Omental fat pad (tissue), 4 donors: ENCODE data around the gene MAML3. TPM values are rescaled to one million over a fixed set of nuclear protein-coding genes. Genes with fewer than 3 reads are reported as not detected.
A peak's percentile ranks its signal among the peaks of the same experiment; 100 is the strongest.

Experiments used
- ATAC-seq: fragments of 150-250 bp; one replicate; pipeline ENCODE4 v1.9.1; 2016; ENCODE audit warnings: mild to moderate bottlenecking, moderate library complexity; ENCODE audit not compliant: low FRiP score
- DNase-seq: peaks from one replicate; pipeline ENCODE4 v3.0.0-alpha.2; 2019; ENCODE audit warnings: low spot score
- total RNA-seq, 4 donors: library from RNA; depleted of rRNA; stranded (reverse); fragments of >200 nt; gene quantifications; one replicate each; pipeline ENCODE4 v1.1.0, GENCODE V29; 2016
- TF ChIP-seq, protein P1 (sequence below), 3 donors: fragments of 450-650 bp; IDR thresholded peaks; one replicate each; pipeline ENCODE4 v1.5.1; 2016 to 2017; ENCODE audit warnings: antibody characterized with exemption in 3 of 3, mild to moderate bottlenecking in 3 of 3, moderate library complexity in 2 of 3

The MAML3 gene
- total RNA-seq, 4 donors from 2014 or later = 4.8 to 12.8 (median 11.7) TPM

DNA sequence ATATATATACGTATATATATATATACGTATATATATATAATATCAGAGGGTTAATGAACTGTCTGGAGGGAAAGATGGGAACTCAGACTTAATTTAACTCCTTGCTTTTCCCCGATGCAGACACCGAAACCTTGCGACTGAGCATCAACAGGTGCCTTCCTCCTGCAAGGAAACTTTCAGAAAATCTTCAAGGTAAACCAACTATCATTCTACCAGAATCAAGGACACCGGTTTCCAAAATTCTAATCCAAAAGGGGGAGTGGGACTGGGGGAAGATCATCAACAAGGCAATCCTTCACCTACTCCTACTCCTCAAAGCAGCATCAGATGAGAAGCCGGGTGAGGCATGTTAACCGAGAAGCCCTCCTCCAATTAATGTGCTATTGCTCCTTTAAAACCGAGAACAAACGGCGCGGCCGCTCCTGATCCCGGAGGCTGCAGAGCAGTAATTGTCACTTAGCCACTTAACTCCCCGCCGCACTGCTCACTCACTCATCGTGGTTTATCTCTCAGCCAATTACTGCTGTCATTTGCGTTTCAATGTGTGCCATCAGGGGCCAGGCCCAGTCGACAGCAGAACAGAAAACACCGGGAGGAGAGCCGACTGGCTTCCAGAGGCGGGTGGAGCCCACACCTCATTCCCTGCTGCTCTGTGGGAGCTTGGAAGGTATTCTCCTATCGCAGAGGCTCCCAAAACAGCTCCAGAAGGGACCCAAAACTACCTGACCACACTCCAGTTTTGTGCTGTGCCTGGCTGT, 61.7 kb downstream of the MAML3 start:
- TF ChIP-seq, protein P1, sequence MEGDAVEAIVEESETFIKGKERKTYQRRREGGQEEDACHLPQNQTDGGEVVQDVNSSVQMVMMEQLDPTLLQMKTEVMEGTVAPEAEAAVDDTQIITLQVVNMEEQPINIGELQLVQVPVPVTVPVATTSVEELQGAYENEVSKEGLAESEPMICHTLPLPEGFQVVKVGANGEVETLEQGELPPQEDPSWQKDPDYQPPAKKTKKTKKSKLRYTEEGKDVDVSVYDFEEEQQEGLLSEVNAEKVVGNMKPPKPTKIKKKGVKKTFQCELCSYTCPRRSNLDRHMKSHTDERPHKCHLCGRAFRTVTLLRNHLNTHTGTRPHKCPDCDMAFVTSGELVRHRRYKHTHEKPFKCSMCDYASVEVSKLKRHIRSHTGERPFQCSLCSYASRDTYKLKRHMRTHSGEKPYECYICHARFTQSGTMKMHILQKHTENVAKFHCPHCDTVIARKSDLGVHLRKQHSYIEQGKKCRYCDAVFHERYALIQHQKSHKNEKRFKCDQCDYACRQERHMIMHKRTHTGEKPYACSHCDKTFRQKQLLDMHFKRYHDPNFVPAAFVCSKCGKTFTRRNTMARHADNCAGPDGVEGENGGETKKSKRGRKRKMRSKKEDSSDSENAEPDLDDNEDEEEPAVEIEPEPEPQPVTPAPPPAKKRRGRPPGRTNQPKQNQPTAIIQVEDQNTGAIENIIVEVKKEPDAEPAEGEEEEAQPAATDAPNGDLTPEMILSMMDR (IDR thresholded peaks at IDR 0.05) = no peak
- no peak for DNase-seq
- peak; percentile 8 for ATAC-seq

DNA sequence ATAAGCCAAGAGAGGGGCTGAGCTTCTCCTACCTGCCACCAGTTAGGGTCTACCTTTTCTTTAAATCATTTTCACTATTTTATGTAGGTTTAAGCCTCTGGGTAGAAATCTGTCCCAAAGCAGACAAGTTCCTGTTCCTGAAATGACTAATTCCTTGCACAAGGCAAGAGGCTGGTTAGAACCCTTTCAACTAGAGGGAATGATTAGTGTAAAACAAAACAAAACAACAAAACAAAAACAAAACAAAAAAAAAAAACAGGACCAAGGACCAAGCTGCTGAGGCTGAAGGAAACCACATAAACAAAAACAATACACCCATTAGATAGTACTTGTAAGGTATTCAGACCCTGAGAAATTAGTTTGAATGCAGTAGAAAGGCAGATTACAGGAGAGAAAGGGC, 62.7 kb downstream of the MAML3 start:
- no peak for ATAC-seq
- TF ChIP-seq, protein P1 (IDR thresholded peaks at IDR 0.05) = no peak
- no peak for DNase-seq

DNA sequence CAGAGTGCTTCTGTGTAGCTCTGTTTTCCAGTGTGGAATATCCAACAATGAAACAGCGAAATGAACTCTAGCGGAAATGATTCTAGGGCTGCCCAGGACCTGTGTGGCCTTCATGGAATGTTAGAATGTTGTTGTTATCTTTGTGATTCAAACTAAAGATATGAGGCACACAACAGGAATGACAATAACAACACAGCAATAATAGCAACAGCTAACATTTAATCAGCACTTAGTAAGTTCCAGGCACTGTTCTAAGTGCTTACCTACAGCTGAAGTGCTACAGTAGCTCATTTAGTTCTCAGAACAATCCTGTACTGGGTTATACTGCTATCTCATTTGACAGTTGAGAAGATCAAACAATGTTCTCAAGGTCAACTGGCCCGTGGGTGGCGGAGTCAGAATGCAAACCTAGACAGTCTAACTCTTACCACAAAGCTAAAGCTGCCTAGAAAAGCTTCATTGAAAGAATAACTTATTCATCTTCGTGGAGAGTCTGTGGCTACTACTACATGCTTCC, 63.7 kb downstream of the MAML3 start:
- ATAC-seq = no peak
- DNase-seq = no peak
- TF ChIP-seq, protein P1 (IDR thresholded peaks at IDR 0.05) = no peak

DNA sequence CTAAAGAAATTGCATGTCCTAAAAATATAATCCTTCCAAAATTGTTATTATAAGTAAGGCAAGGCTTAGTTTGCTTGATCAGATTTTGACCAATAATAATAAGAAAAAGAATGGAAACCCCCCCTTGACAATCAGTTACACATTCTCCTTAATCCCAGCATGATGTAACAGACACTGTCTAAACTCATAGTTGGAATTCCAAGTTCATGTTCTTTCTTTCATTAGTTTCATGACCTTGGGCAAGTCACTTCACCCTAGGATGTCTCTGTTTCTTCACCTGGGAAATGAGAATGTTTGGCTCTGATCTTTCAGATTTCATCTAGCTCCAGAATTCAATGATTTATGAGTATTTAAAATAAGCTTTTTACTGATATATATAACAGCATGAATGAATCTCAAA, 64.8 kb downstream of the MAML3 start:
- no peak for ATAC-seq
- DNase-seq = no peak
- TF ChIP-seq, protein P1 (IDR thresholded peaks at IDR 0.05) = no peak

DNA sequence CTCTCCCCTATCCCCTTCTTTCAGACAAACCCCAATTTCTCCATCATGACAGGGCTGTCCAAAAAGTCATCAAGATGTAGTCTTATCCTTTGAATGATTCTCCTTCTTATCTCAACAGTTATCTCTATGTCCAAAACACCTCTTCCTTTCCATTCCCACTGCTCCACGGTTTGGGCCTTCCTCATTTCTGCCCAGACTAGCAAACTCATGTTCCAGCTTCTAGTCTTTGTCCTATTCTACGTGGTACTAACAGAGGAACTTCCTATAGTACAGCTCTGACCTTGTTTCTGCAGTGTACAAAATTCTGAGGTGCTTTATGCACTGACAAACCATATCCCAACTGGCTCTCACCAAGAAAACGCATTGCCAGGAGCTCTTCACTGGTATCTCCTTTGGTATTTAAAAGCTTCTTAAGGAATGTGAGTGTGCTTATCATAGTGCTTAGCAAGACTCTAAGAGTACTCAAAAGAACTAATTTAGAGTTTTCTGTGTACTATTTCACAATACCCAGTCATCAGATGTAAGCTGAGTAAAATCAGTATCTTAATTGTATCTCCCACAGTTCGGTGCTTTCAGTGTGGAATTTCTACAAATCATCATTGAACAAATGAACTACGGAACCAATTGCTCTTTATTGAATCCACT, 65.5 kb downstream of the MAML3 start:
- TF ChIP-seq, protein P1 (IDR thresholded peaks at IDR 0.05) = no peak
- ATAC-seq = peak; percentile 72
- no peak for DNase-seq

DNA sequence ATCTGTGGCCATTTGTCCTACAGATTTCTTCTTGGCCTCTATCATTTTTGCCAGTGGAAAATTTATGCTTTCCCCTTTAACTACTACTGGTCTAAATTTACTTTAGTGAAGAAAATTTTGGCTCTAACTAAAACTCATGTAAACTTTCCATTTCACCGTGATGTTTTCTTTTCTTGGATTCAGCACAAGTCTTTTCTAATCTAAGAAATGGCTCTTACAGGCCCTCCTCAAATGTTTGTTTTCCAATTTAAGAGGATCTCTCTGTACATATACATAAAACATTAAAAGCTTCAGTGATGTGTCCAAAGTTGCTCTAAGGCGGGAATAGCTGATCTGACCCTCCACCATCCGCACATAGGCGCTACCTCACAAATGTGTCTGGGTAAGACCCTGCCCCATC, 68.1 kb downstream of the MAML3 start:
- no peak for DNase-seq
- ATAC-seq = no peak
- TF ChIP-seq, protein P1 (IDR thresholded peaks at IDR 0.05) = no peak
